IMR-90 (cell line): ENCODE measurements around the gene VARS2. TPM values are rescaled to one million over a fixed set of nuclear protein-coding genes. Genes with fewer than 3 reads are reported as not detected.

Source experiments
- ATAC-seq: fragments of 200-7000 bp; cut with Tn5 transposase; 2 replicates; pipeline ENCODE4 v1.9.1; 2020; ENCODE audit warnings: low read depth, mild to moderate bottlenecking, moderate library complexity
- BruUV-seq: library from RNA; stranded (reverse); fragments of 400-500 nt; replicated peaks from 2 replicates; lab custom pipeline; 2021; lab: Mats Ljungman, UMichigan
- CTCF ChIA-PET: fragments of 300-600 bp; formaldehyde crosslinking; extraction: SDS; loops from one replicate; lab custom pipeline; 2021; ENCODE audit warnings: antibody characterized with exemption; lab: Yijun Ruan, JAX
- POLR2A ChIA-PET: fragments of 300-600 bp; sonication (Branson Sonifier 250); formaldehyde crosslinking; loops from one replicate; lab custom pipeline; 2022; ENCODE audit warnings: antibody characterized with exemption; ENCODE audit not compliant: unreplicated experiment; lab: Charles Lee
- DNase-seq: peaks from one replicate; pipeline ENCODE4 v3.0.0; 2013
- H2AFZ ChIP-seq: replicated peaks from 2 replicates; pipeline ENCODE3; 2013; ENCODE audit warnings: low read length, mild to moderate bottlenecking; ENCODE audit not compliant: poor library complexity
- H2AK5ac ChIP-seq: 2 replicates; pipeline ENCODE4 v1.6.1; 2013; ENCODE audit warnings: low read depth, low read length, inconsistent platforms
- H2AK9ac ChIP-seq: replicated peaks from 2 replicates; pipeline ENCODE3; 2013; ENCODE audit warnings: mild to moderate bottlenecking, low read depth, low read length, moderate library complexity; ENCODE audit not compliant: poor library complexity
- H2BK120ac ChIP-seq: 2 replicates; pipeline ENCODE4 v1.6.1; 2013; ENCODE audit warnings: low read depth, low read length, inconsistent platforms
- H2BK15ac ChIP-seq: 3 replicates; pipeline ENCODE4 v1.6.1; 2013; ENCODE audit warnings: low read depth, low read length, inconsistent platforms
- H2BK20ac ChIP-seq: 2 replicates; pipeline ENCODE4 v1.6.1; 2013; ENCODE audit warnings: low read depth, mild to moderate bottlenecking, inconsistent platforms, low read length, moderate library complexity
- H2BK5ac ChIP-seq: 2 replicates; pipeline ENCODE4 v1.6.1; 2013; ENCODE audit warnings: mild to moderate bottlenecking, low read depth, low read length, inconsistent platforms; ENCODE audit not compliant: poor library complexity, severe bottlenecking
- H3K14ac ChIP-seq: replicated peaks from 2 replicates; pipeline ENCODE4 v1.6.1; 2013; ENCODE audit warnings: low read depth, low read length, inconsistent platforms
- H3K18ac ChIP-seq: 2 replicates; pipeline ENCODE4 v1.6.1; 2013; ENCODE audit warnings: low read depth, low read length, control low read depth
- H3K23ac ChIP-seq: 2 replicates; pipeline ENCODE4 v1.6.1; 2013; ENCODE audit warnings: low read depth, low read length, inconsistent platforms
- H3K27ac ChIP-seq: 2 replicates; pipeline ENCODE4 v1.5.1; 2013; ENCODE audit warnings: mild to moderate bottlenecking, control low read depth, low read length; ENCODE audit not compliant: insufficient read depth
- H3K27me3 ChIP-seq: 2 replicates; pipeline ENCODE4 v1.6.1; 2013; ENCODE audit warnings: low read length; ENCODE audit not compliant: control insufficient read depth, insufficient read depth
- H3K36me3 ChIP-seq: 2 replicates; pipeline ENCODE4 v1.6.1; 2013; ENCODE audit warnings: low read length, mixed read lengths; ENCODE audit not compliant: control insufficient read depth, insufficient read depth
- H3K4ac ChIP-seq: 2 replicates; pipeline ENCODE4 v1.6.1; 2013; ENCODE audit warnings: low read depth, low read length, inconsistent platforms
- H3K4me1 ChIP-seq: 2 replicates; pipeline ENCODE4 v1.6.1; 2013; ENCODE audit warnings: low read length, mixed read lengths; ENCODE audit not compliant: control insufficient read depth, insufficient read depth
- H3K4me2 ChIP-seq: 2 replicates; pipeline ENCODE4 v1.6.1; 2013; ENCODE audit warnings: low read depth, mild to moderate bottlenecking, control low read depth, low read length, moderate library complexity
- H3K4me3 ChIP-seq: 2 replicates; pipeline ENCODE4 v1.5.1; 2013; ENCODE audit warnings: low read depth, mild to moderate bottlenecking, control low read depth, low read length, moderate library complexity; ENCODE audit not compliant: insufficient read depth
- H3K56ac ChIP-seq: 2 replicates; pipeline ENCODE4 v1.6.1; 2013; ENCODE audit warnings: low read length, inconsistent platforms; ENCODE audit not compliant: insufficient read depth; ENCODE audit errors: extremely low read depth
- H3K79me1 ChIP-seq, 2 experiments: 2 replicates each; pipeline ENCODE4 v1.6.1; 2013; ENCODE audit warnings: low read length in 2 of 2, inconsistent platforms in 1 of 2, low read depth in 1 of 2
- H3K9ac ChIP-seq: 2 replicates; pipeline ENCODE4 v1.6.1; 2013; ENCODE audit warnings: low read depth, low read length, control low read depth
- H3K9me1 ChIP-seq: 2 replicates; pipeline ENCODE4 v1.6.1; 2013; ENCODE audit warnings: low read length, inconsistent platforms; ENCODE audit not compliant: insufficient read depth
- H3K9me3 ChIP-seq: 2 replicates; pipeline ENCODE4 v1.6.1; 2013; ENCODE audit warnings: low read length; ENCODE audit not compliant: control insufficient read depth, insufficient read depth
- H4K20me1 ChIP-seq: 2 replicates; pipeline ENCODE4 v1.6.1; 2013; ENCODE audit warnings: low read length, inconsistent platforms; ENCODE audit not compliant: insufficient read depth
- H4K5ac ChIP-seq: 2 replicates; pipeline ENCODE4 v1.6.1; 2013; ENCODE audit warnings: mild to moderate bottlenecking, low read depth, low read length, control low read depth
- H4K8ac ChIP-seq, 2 experiments: 2 replicates each; pipeline ENCODE4 v1.6.1; 2013; ENCODE audit warnings: low read depth in 2 of 2, low read length in 2 of 2, control low read depth in 1 of 2, inconsistent platforms in 1 of 2
- H4K91ac ChIP-seq: 2 replicates; pipeline ENCODE4 v1.6.1; 2013; ENCODE audit warnings: low read depth, low read length, inconsistent platforms; ENCODE audit not compliant: insufficient read depth
- CEBPB ChIP-seq: IDR thresholded peaks from 2 replicates; pipeline ENCODE4 v1.6.1; 2012; ENCODE audit warnings: low read depth, low read length, improper control_type of control experiment
- CHD1 ChIP-seq: IDR thresholded peaks from 2 replicates; pipeline ENCODE4 v1.6.1; 2012; ENCODE audit warnings: low read depth, low read length, improper control_type of control experiment
- ELK1 ChIP-seq: fragments of 150-350 bp; IDR thresholded peaks from 2 replicates; pipeline ENCODE4 v1.6.1; 2016; ENCODE audit warnings: low read depth, mild to moderate bottlenecking, low read length, moderate library complexity, borderline replicate concordance
- MAFK ChIP-seq: IDR thresholded peaks from 2 replicates; pipeline ENCODE4 v1.6.1; 2012; ENCODE audit warnings: low read depth, low read length, improper control_type of control experiment
- MAZ ChIP-seq: IDR thresholded peaks from 2 replicates; pipeline ENCODE4 v1.6.1; 2012; ENCODE audit warnings: low read depth, mild to moderate bottlenecking, low read length, improper control_type of control experiment, moderate library complexity, borderline replicate concordance
- MXI1 ChIP-seq: IDR thresholded peaks from 2 replicates; pipeline ENCODE4 v1.6.1; 2012; ENCODE audit warnings: low read depth, mild to moderate bottlenecking, low read length, moderate library complexity, borderline replicate concordance
- NFE2L2 ChIP-seq: fragments of 150-350 bp; IDR thresholded peaks from 2 replicates; pipeline ENCODE4 v1.6.1; 2016; ENCODE audit warnings: low read depth, mild to moderate bottlenecking, low read length
- POLR2A ChIP-seq: IDR thresholded peaks from 2 replicates; pipeline ENCODE4 v1.6.1; 2012; ENCODE audit warnings: mild to moderate bottlenecking, low read depth, low read length
- RAD21 ChIP-seq: IDR thresholded peaks from 2 replicates; pipeline ENCODE4 v1.6.1; 2012; ENCODE audit warnings: low read length, improper control_type of control experiment
- RCOR1 ChIP-seq: IDR thresholded peaks from 2 replicates; pipeline ENCODE4 v1.6.1; 2012; ENCODE audit warnings: mild to moderate bottlenecking, low read length, improper control_type of control experiment; ENCODE audit not compliant: insufficient replicate concordance
- USF2 ChIP-seq: fragments of 150-350 bp; IDR thresholded peaks from 2 replicates; pipeline ENCODE4 v1.6.1; 2017; ENCODE audit warnings: mild to moderate bottlenecking, antibody characterized with exemption, low read length, low read depth
- WGBS, 2 experiments: methylation state at CpG; one replicate each; pipeline versions ENCODE4 v1.1.5 to v1.1.7; 2013; ENCODE audit warnings: missing lambda C conversion rate in 2 of 2; ENCODE audit not compliant: insufficient read length in 1 of 2; ENCODE audit errors: extremely low coverage in 2 of 2; 5-methylcytosine and 5-hydroxymethylcytosine counted together
- dilution Hi-C: fragments of 300-500 bp; cut with HindIII; formaldehyde crosslinking; loops from one replicate; pipeline ENCODE4 v1.14.3; 2018; ENCODE audit warnings: low sequenced_read_pairs; ENCODE audit not compliant: unreplicated experiment
- in situ Hi-C: fragments of 300-500 bp; cut with MboI; formaldehyde crosslinking; loops from 3 replicates; pipeline ENCODE4 v1.14.3; 2019; ENCODE audit warnings: low sequenced_read_pairs, inconsistent platforms, mixed read lengths
- intact Hi-C: fragments of 100-400 bp; cut with micrococcal nuclease; formaldehyde crosslinking; loops from 2 replicates; pipeline ENCODE4 v1.10.0; 2022
- polyA plus RNA-seq, 3 experiments: library from polyadenylated mRNA; depleted of rRNA; stranded (reverse); fragments of >200 nt; gene quantifications; 2 replicates each; pipeline ENCODE4 v1.2.3, GENCODE V29; 2012; ENCODE audit warnings: low replicate concordance in 1 of 3
- total RNA-seq: library from RNA; depleted of rRNA; stranded (reverse); fragments of >200 nt; gene quantifications from 2 replicates; pipeline ENCODE4 v1.2.3, GENCODE V29; 2012

The VARS2 gene
- total and polyA plus RNA-seq, 2 of the 4 experiments (the other 2 are of a cell fraction), result 7.2 to 14.0 TPM

- ATAC-seq, result no peak
- peaks cover 5% of the 10 kb centered on the region for H3K36me3 ChIP-seq
- no peaks in the 10 kb centered on the region for H3K79me1 ChIP-seq
- H3K23ac ChIP-seq, result no peak overlapping the region
- no peak overlapping the region for H3K18ac ChIP-seq
- no peaks in the 10 kb centered on the region for H4K20me1 ChIP-seq
- no peak overlapping the region for H3K9ac ChIP-seq
- H3K4me3 ChIP-seq, result no peak overlapping the region
- H4K8ac ChIP-seq, result no peak overlapping the region
- no peak overlapping the region for H2AK5ac ChIP-seq
- TF ChIP-seq MAFK, result no peak
- no peak for TF ChIP-seq RCOR1
- TF ChIP-seq MXI1, result no peak
- no peak for TF ChIP-seq RAD21
- TF ChIP-seq NFE2L2, result no peak
- no peak for TF ChIP-seq CEBPB
- TF ChIP-seq MAZ, result no peak
- TF ChIP-seq USF2, result no peak
- TF ChIP-seq ELK1, result no peak
- no peak for TF ChIP-seq CHD1
- TF ChIP-seq POLR2A, result no peak
- peaks cover 4% of the 10 kb centered on the region for H3K9me3 ChIP-seq
- H3K9me1 ChIP-seq, result no peaks in the 10 kb centered on the region
- H3K4me2 ChIP-seq, result no peak overlapping the region
- H4K5ac ChIP-seq, result no peak overlapping the region
- no peak overlapping the region for H2BK20ac ChIP-seq
- no peak overlapping the region for H3K56ac ChIP-seq
- no peak overlapping the region for H3K14ac ChIP-seq
- intact Hi-C loops (no loop called here), dilution Hi-C loops (no loop called here), in situ Hi-C loops (no loop called here)
- H2BK5ac ChIP-seq, result no peak overlapping the region
- no peak overlapping the region for H3K4ac ChIP-seq
- no peak for DNase-seq
- 100% methylated on average over 1 of the region's 4 CpGs; no CpG with 5 or more reads in 1 of the 2 experiments for WGBS, 2 experiments
- H2AK9ac ChIP-seq, result no peak overlapping the region
- POLR2A ChIA-PET, result no interaction called here
- no peak overlapping the region for H3K27ac ChIP-seq
- H2AFZ ChIP-seq, result no peak overlapping the region
- no peaks in the 10 kb centered on the region for H3K4me1 ChIP-seq
- CTCF ChIA-PET, result interaction anchor here (1.1 kb wide), 1 partner anchor 52 kb away, joined by 4 read pairs; no protein-coding TSS in a partner anchor
- peaks cover 23% of the 10 kb centered on the region for H3K27me3 ChIP-seq
- no peak overlapping the region for H2BK15ac ChIP-seq
- no peak overlapping the region for H4K91ac ChIP-seq
- BruUV-seq, result no TSS peak
- H2BK120ac ChIP-seq, result no peak overlapping the region
These were observed 16.5 kb downstream of the VARS2 start for GRCh38 chr6:30930506-30930905.
